Kidney capillary endothelial cell (primary cell): ENCODE results near the gene ZNRF2.
"Not testable (repeated sequence)": the region's sequence is repeated elsewhere in the genome, so short reads cannot be mapped to it uniquely, and the experiment has no call there.

Experiments used
- DNase-seq: peaks from one replicate; pipeline ENCODE4 v3.0.0-alpha.2; 2018; ENCODE audit warnings: low spot score

The ZNRF2 gene

GRCh38 chr7:30263090-30263710, 21.2 kb upstream of the ZNRF2 start:
- DNase-seq = no peak

DNA sequence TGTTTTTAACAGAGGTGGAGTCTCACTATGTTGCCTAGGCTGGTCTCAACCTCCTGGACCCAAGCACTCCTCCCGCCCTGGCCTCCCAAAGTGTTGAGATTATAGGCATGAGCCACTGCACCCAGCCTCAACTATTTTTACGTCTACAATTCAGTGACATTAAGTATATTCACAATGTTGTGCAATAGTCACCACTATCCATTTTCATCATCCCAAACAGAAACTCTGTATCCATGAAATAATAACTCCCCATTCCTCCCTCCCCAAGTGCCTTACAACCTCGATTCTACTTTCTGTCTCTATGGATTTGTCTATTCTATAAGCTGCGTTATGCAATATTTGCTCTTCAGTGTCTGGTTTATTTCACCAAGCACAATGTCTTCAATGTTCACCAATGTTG, 20.3 kb upstream of the ZNRF2 start:
- DNase-seq = no peak

- DNase-seq = not testable (repeated sequence)
Observed at GRCh38 chr7:30265189-30265588, 19.2 kb upstream of the ZNRF2 start.

- DNase-seq = no peak
Observed at GRCh38 chr7:30266686-30267085, 17.7 kb upstream of the ZNRF2 start.

- DNase-seq = no peak
Observed at GRCh38 chr7:30268586-30268985, 15.8 kb upstream of the ZNRF2 start.

- DNase-seq = no peak
Observed at GRCh38 chr7:30269490-30269889, 14.9 kb upstream of the ZNRF2 start.

DNA sequence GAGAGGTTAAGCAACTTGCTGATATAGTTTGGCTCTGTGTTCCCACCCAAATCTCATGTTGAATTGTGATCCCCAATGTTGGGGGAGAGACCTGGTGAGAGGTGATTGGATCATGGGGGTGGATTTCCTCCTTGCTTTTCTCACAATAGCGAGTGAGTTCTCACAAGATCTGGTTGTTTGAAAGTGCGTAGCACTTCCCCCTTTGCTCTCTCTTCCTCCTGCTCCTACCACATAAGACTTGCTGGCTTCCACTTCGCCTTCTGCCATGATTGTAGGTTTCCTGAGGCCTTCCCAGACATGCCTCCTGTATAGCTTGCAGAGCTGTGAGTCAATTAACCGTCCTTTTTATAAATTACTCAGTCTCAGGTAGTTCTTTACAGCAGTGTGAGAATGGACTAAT, 13.5 kb upstream of the ZNRF2 start:
- DNase-seq = no peak

GRCh38 chr7:30272126-30272525, 12.3 kb upstream of the ZNRF2 start:
- DNase-seq = no peak

DNA sequence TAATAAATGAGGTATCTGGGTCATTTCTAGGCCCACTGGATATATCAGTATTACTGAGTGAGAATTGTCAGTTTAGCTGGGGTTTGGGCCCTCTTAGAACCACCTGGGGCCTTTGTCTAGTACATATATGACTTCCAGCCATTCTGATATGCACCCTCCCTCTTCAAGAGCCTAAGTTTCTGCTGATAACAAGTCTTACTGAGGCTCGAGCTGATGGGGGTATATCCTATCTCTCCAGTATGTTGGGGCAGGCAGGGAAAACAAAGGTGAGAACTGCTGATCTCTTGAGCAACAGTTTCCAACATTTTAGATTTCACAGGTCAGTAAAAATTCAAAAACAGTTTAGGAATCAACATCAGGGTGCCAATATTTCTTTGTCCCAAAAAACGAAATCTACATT, 10.8 kb upstream of the ZNRF2 start:
- no peak for DNase-seq

DNA sequence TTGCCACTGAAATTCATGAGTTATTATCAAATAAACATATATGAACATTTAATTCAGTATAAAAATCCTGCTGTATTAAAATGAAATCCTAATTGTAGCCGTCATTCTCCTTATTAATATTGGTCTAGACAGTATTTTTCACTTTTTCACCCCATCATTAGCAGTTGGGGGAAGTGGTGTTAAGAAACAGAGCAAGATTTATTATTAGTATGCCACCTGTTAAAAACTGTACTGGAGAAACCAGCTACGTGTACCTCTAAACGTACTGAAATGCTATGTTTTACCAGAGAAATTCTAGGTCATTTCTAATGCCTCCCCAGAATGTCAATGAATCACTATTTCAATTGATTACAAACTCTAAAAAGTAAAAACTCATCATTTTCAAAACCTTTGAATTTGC, 9.8 kb upstream of the ZNRF2 start:
- no peak for DNase-seq

GRCh38 chr7:30276203-30276900, 8.0 kb upstream of the ZNRF2 start:
- DNase-seq = peak; percentile 56

GRCh38 chr7:30278376-30278775, 6.0 kb upstream of the ZNRF2 start:
- DNase-seq = no peak

DNA sequence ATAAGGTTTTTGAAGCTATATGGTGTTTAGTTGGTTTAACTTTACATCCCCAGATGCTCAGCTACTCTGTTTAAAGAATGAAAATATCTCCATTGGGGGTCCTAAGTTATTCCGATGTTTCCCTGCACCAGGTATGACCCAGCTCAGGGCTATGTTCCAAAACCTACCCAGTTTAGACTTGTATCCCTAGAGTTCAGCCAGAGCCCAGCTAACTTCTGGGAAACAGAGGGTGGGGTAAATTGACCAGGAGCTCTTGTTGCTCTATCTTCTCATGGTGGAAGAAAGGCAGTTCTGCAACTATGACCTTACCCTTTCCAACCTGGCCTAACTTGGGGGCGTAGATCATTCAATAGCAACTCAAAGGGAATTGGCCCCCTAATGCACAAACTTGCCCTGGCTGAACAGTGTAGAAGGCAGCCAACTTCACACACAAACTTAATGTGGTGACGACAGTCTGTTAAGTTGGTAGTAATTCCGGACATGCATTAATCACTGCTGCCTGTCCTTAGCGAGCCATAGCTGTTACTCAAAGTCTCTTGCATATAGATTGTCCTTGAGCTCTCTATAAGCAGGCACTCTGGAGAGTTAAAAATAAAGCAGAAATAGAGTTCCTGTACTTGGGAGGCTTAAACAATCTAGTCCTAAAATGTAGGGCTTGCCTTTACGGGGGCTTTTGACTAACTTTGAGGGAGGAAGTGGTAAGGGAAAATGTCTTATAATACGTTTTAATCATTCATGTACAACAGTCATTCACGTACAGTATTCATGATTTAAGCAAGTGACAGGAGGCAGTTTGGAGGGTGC, 5.3 kb upstream of the ZNRF2 start:
- no peak for DNase-seq

GRCh38 chr7:30279653-30279904, 4.8 kb upstream of the ZNRF2 start:
- DNase-seq = no peak

DNA sequence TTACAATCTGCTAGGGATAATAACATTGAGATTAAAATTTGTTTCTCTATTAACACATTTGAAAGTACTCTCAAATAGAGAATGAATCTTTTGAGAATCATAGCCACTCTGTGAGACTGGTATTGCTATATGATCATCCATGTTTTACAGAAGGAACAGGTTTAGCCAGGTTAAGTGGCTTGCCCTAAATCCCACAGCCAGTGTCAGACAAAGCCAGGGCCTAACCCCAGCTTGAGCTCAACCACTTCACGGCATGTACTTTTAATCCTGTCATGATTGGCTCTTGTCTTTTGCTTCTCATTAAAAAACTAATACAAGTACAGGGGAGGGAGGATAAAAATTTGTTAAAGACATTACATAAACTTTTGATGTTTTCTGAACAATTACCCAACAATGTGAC, 3.8 kb upstream of the ZNRF2 start:
- no peak for DNase-seq

- DNase-seq = no peak
Observed at GRCh38 chr7:30281263-30281662, 3.1 kb upstream of the ZNRF2 start.

GRCh38 chr7:30281791-30282190, 2.6 kb upstream of the ZNRF2 start:
- DNase-seq = no peak

DNA sequence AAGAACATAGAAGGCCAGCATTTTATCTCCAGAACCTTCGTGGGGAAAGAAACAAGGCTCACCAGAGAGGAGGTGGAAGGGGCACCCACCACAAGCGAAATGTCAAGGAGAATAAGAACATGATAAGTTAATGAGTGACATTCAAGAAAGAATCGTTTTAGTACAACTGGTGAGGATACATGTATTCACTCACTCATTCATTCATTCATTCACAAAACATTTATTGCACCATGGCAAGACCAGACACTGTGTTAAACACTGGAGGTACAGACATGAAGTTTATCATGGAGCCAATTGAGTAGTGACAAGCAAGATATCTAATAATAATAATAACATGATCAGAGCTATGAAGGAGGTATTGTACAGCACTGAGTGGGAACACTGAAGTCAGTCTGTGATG, 1.7 kb upstream of the ZNRF2 start:
- no peak for DNase-seq

GRCh38 chr7:30285067-30285535, 704 bp downstream of the ZNRF2 start:
- DNase-seq = peak; percentile 16

- peak; percentile 23 for DNase-seq
Observed at GRCh38 chr7:30285536-30286284, 1.3 kb downstream of the ZNRF2 start.

DNA sequence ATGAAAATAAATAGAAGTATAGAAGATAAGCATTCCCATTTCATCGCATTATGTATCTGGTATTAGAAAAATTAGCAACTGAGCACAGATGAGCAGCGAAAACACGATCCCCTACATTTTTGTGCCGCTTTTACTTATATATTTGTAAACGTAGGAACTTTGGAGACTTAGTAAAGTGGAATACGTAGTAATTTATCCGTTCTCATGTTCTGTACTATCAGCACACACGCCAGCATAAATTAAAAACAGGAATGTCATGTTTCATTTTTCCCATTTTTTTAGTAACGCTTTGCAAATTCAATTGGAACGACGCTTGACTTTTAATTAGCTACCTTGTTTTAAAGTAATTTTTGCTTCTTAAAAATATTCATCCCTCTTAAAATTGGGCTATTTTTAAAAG, 2.4 kb downstream of the ZNRF2 start:
- no peak for DNase-seq

GRCh38 chr7:30287625-30288024, 3.2 kb downstream of the ZNRF2 start:
- DNase-seq = peak; percentile 32

DNA sequence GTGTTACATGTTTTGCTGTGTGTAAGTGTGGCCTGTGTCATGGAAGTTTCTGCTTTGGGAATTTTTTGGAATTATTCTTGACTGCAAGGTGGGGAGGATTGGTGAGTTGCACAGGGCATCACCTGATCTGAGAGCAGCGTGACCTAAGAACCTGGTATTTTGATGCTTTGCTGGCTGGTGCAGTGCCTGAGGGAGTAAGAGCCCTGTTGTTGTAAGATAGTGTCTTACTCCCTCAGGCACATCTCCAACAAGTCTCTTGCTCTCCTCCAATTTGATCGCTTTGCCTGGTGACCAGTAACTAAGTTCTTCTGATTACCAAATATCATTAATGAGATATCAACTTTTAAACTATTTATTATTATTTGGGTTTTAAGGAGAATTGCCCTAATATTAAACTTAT, 5.2 kb downstream of the ZNRF2 start:
- DNase-seq = not testable (repeated sequence)
